ENCODE data around the gene SIDT2.
"Not testable (repeated sequence)": the region's sequence is repeated elsewhere in the genome, so short reads cannot be mapped to it uniquely, and the experiment has no call there.

SIDT2 gene

DNA sequence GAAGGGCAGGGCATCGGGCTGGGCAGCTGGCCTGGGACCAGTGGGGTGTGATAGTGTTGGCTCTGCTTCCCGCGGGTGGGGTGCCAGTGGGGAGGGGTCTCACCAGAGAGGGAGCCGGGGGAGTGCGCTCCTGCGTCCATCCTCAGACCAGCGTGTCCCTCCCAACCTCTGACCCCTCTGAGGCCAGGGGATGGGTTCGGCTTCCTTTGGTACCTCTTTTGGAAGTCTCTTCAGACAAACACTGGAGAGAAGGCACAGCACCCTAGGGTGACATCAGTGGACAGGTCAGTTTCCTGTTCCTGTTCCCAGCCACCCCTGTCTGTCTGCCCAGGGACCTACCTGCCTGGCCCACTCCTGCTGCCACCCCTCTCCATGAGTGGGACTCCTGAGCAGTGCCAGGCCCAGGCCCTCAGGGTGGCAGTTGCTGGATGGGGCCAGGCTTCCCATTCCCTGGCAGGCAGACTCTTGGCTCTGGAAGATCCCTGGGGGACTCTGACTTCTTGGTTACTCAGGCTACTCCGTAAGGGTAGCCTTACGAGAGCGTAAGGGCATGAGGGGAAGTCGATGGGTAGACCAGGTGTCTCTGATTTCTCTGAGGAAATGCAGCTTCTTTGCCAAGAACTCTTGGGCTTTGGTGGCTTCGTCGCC is 23.2 kb downstream of the SIDT2 start:
- POLR2A ChIA-PET (ENCODE audit: low non-redundant PET): no interaction called here
- CTCF ChIA-PET: no interaction called here
- DNase-seq (ENCODE audit: low spot score): no peak
- TF ChIP-seq, protein P1, sequence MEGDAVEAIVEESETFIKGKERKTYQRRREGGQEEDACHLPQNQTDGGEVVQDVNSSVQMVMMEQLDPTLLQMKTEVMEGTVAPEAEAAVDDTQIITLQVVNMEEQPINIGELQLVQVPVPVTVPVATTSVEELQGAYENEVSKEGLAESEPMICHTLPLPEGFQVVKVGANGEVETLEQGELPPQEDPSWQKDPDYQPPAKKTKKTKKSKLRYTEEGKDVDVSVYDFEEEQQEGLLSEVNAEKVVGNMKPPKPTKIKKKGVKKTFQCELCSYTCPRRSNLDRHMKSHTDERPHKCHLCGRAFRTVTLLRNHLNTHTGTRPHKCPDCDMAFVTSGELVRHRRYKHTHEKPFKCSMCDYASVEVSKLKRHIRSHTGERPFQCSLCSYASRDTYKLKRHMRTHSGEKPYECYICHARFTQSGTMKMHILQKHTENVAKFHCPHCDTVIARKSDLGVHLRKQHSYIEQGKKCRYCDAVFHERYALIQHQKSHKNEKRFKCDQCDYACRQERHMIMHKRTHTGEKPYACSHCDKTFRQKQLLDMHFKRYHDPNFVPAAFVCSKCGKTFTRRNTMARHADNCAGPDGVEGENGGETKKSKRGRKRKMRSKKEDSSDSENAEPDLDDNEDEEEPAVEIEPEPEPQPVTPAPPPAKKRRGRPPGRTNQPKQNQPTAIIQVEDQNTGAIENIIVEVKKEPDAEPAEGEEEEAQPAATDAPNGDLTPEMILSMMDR (conservative IDR thresholded peaks at IDR 0.05; ENCODE audit: low read depth): no peak
- H3K27ac ChIP-seq: no peak overlapping the region; the same call in 1 of the 2 replicates

DNA sequence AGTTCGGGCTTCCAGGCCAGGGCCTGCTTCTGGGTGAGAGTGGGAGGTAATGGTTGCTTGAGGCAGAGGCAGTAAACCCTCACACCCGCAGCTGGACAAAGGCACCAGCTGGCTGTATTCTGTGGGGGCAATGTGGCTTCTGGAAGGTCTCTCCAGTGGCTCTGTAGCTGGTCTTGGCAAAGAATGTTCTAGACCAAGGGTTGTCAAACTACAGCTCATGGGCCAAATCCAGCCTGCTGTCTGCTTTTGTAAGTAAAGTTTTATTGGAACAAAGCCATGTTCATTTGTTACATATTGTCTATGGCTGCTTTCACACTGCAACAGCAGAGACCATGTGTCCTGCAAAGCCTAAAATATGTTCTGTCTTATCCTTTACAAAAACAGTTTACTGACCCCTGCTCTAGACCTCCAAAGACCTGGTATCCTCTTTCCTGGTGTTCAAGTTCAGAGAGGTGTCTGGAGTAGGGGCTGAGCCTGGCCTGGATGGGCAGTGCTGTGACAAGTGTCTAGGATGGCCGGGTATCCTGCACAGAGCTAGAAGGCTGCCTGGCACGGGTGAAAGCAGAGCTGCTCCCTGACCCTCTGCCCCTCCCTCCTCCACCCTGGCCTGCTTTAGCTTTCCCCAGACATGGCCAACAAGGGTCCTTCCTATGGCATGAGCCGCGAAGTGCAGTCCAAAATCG is 24.0 kb downstream of the SIDT2 start:
- no peak overlapping the region; the same call in 1 of the 2 replicates for H3K27ac ChIP-seq
- DNase-seq (ENCODE audit: low spot score): no peak
- TF ChIP-seq, protein P1 (conservative IDR thresholded peaks at IDR 0.05; ENCODE audit: low read depth): no peak
- POLR2A ChIA-PET (ENCODE audit: low non-redundant PET): no interaction called here
- CTCF ChIA-PET: interaction anchor here (0.7 kb wide), 1 partner anchor 764 kb away, joined by 3 read pairs; no protein-coding TSS in a partner anchor

DNA sequence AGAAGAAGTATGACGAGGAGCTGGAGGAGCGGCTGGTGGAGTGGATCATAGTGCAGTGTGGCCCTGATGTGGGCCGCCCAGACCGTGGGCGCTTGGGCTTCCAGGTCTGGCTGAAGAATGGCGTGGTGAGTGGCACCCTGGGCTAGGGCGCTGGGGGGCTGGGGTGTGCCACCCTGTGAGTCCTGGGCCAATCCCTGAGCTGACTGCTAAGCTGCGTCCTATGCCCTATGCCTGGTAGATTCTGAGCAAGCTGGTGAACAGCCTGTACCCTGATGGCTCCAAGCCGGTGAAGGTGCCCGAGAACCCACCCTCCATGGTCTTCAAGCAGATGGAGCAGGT is 24.5 kb downstream of the SIDT2 start:
- H3K27ac ChIP-seq: no peak overlapping the region
- DNase-seq (ENCODE audit: low spot score): no peak
- POLR2A ChIA-PET (ENCODE audit: low non-redundant PET): no interaction called here
- TF ChIP-seq, protein P1 (conservative IDR thresholded peaks at IDR 0.05; ENCODE audit: low read depth): no peak
- CTCF ChIA-PET: interaction anchor here (0.7 kb wide), 1 partner anchor 764 kb away, joined by 3 read pairs; no protein-coding TSS in a partner anchor

DNA sequence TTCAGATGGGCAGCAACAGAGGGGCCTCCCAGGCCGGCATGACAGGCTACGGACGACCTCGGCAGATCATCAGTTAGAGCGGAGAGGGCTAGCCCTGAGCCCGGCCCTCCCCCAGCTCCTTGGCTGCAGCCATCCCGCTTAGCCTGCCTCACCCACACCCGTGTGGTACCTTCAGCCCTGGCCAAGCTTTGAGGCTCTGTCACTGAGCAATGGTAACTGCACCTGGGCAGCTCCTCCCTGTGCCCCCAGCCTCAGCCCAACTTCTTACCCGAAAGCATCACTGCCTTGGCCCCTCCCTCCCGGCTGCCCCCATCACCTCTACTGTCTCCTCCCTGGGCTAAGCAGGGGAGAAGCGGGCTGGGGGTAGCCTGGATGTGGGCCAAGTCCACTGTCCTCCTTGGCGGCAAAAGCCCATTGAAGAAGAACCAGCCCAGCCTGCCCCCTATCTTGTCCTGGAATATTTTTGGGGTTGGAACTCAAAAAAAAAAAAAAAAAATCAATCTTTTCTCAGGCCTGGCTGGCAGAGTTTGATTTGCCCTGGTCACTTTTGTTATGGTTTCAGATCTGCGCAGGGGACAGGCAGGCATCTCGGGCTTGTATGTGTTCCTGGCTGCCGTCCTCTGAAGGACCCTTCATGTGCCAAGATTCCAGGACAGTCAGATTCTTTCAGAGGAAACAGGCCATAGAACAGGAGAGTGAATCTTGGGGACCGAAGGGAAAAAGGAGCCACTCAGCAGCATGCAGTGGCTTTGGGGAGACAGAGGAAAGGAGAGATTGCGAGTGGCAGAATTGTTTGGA is 25.9 kb downstream of the SIDT2 start:
- no peak for DNase-seq (ENCODE audit: low spot score)
- ChIA-PET POLR2A (ENCODE audit: low non-redundant PET) (no interaction called here), CTCF (no interaction called here)
- no peak overlapping the region for H3K27ac ChIP-seq
- TF ChIP-seq, protein P1 (conservative IDR thresholded peaks at IDR 0.05; ENCODE audit: low read depth): no peak

DNA sequence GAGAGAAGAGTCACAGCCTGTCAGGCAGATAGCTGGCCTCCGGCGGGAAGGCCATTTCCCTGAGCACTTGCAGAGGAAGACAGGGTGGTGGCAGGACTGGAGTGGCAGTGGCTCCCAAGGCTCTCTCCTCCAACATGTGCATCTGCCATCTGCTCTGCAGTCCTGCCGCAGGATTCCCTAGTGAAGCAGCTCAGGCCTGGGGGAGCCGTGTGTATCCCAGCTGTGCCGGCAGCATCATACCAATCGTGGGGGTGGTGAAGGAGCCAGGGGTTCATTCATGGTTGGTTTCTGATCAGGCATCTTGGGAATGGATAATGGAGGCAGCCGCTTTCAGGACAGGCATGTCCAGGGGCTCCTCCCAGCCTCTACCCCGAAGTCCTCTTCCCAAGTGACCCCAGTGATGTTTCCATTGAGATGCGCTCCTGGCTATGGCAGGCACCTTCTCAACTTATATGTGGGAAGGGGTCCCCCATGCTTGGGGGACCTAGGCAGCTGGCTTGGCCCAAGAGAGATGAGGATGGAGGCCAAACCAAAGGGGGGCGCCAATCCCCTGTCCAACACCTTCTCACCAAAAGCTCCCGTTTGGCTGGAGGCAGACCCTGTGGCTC is 26.8 kb downstream of the SIDT2 start:
- POLR2A ChIA-PET (ENCODE audit: low non-redundant PET): no interaction called here
- TF ChIP-seq, protein P1 (conservative IDR thresholded peaks at IDR 0.05; ENCODE audit: low read depth): no peak
- DNase-seq (ENCODE audit: low spot score): no peak
- CTCF ChIA-PET: no interaction called here
- no peak overlapping the region for H3K27ac ChIP-seq

DNA sequence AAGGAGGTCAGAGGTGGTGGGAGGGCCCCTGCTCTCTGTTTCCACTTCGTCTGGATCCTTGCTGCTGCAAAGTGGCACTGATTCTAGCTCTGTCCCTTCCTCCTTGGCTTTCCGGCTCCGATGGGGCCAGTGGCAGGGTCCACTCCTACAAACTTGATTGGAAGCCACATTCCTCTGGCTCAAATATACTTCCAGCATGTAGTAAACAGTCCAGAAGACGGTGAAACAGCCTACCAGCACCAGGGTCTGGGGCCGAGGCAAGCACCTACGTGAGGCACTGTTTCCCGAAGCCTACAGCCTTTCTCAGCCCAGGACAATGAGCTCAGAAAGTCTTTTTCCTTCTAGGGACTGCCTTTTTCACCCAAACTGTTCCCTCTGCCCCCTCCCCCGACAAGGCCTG is 27.6 kb downstream of the SIDT2 start:
- H3K27ac ChIP-seq; CTCF ChIA-PET; DNase-seq (ENCODE audit: low spot score); POLR2A ChIA-PET (ENCODE audit: low non-redundant PET): not testable (repeated sequence)

DNA sequence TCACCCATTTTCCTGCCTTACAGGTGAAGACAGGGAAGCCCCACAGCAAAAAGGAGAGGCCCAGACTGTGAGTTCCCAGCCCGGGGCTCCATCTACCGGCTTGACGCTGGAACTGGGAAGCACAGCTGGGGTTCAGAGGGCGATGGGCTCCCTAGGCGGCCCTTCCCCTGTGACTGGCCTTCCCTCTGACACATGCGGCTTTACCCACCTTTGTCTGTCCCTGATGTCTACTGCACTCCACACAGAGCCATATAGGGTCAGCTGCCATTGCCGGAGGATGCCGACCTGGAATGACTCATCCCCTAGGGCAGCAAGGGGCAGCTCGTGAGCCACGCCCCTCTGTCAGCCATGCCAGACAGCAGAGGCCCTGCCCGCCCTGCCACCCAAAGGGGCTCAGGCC is 28.3 kb downstream of the SIDT2 start:
- POLR2A ChIA-PET (ENCODE audit: low non-redundant PET); CTCF ChIA-PET; H3K27ac ChIP-seq; DNase-seq (ENCODE audit: low spot score): not testable (repeated sequence)

DNA sequence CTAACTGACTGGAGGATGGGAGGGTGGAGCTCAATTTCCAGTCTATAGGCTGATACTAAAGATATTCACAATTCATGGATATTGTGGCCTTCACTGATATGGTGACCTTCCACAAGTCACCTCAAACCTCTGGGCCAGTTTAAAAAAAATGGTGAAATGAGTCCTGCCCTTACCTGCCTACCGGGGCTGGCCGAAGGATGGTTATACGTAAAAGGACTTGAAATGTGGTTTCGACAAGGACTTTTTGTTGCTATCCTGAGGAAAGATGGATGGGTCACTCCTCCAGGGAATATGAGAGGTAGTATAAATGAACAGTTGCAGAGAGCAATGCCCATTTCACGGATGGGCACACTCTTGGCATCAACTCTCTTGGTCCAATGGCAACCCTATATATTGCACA is 28.9 kb downstream of the SIDT2 start:
- H3K27ac ChIP-seq; POLR2A ChIA-PET (ENCODE audit: low non-redundant PET); DNase-seq (ENCODE audit: low spot score); CTCF ChIA-PET: not testable (repeated sequence)

DNA sequence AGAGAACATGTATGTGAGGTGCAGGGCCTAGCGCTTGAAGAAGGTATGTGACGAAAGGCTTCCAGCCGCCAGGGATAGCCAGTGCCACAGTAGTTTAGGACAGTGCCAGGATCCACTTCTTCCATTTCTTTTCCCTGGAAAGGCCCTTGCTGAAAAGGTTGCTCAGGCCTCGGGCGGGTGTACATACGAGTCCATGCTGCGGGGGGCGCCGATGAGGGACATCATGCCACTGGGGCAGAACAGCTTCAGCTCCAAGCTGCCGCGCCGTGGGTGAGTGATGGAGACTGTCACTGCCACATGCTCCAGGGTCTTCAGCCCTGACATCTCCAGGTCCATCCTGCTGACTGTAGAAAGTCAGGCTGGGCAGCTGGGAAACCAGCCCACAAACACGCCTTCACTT is 30.2 kb downstream of the SIDT2 start:
- CTCF ChIA-PET; POLR2A ChIA-PET (ENCODE audit: low non-redundant PET); H3K27ac ChIP-seq; DNase-seq (ENCODE audit: low spot score): not testable (repeated sequence)

DNA sequence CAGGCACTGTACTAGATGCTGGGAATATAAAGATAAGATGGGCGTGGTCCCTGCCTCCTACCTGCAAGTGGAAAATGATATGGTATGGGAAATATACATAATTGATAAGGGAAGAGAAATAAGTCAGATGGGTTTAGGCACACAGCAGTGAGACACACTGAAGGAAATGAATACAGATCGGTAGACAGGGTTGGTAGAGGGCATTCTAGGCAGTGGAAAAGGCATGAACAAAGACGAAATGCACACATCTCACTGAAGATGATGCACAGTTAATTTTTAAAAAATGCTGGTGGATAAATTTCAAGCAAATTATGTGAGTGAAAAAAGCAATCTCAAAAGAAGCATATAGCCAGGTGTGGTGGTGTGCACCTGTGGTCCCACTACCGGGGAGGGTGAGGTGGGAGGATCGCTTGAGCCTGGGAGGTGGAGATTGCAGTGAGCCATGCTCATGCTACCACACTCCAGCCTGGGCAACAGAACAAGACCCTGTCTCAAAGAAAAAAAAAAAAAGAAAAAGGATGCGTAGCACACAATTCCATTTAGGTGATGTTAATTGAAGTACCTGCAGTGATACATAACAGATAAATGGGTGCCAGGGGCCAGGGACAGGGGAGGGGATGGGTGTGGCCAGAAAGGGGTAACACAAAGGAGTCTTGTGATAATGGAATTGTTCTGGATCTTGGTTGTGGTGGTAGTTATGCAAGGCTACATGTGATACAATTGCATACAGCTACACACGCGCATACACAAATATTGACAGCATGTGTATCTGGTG is 31.0 kb downstream of the SIDT2 start:
- DNase-seq (ENCODE audit: low spot score); POLR2A ChIA-PET (ENCODE audit: low non-redundant PET); H3K27ac ChIP-seq: not testable (repeated sequence)
- CTCF ChIA-PET: interaction anchor here (0.6 kb wide), 1 partner anchor 105 kb away, joined by 3 read pairs; no protein-coding TSS in a partner anchor
